Motor neuron (in vitro differentiated cells): Measurements from ENCODE around the gene CPED1. TPM values are rescaled to one million over a fixed set of nuclear protein-coding genes. Genes with fewer than 3 reads are reported as not detected.
A peak's percentile ranks its signal among the peaks of the same experiment; 100 is the strongest.
"Not testable (repeated sequence)": the region's sequence is repeated elsewhere in the genome, so short reads cannot be mapped to it uniquely, and the experiment has no call there.

Source experiments
- ATAC-seq, 8 experiments: fragments of 200-7000 bp; cut with Tn5 transposase; replicated peaks in 6 of 8; 2 replicates each; pipeline ENCODE4 v1.8.0; 2021; ENCODE audit warnings: mild to moderate bottlenecking in 8 of 8, moderate library complexity in 8 of 8
- H3K27ac ChIP-seq, 2 donors: fragments of 250-450 bp; sonication (Bioruptor Pico); 2 replicates each; pipeline ENCODE4 v1.9.0; 2021; ENCODE audit warnings: antibody characterized with exemption in 2 of 2, mild to moderate bottlenecking in 2 of 2, moderate library complexity in 1 of 2
- H3K4me1 ChIP-seq, 2 donors: fragments of 250-450 bp; sonication (Bioruptor Pico); replicated peaks in 1 of 2; 2 replicates each; pipeline ENCODE4 v1.6.1; 2021; ENCODE audit warnings: antibody characterized with exemption in 2 of 2, mild to moderate bottlenecking in 2 of 2, moderate library complexity in 1 of 2
- H3K4me3 ChIP-seq, 5 donors: fragments of 250-450 bp; sonication (Bioruptor Pico); 2 replicates each; pipeline ENCODE4 v1.9.0; 2021; ENCODE audit warnings: antibody characterized with exemption in 5 of 5, mild to moderate bottlenecking in 5 of 5, moderate library complexity in 4 of 5
- WGBS, 10 experiments: fragments of 450-650 bp; shearing (Covaris generic); methylation state at CpG; one replicate each; pipeline ENCODE4 v1.0.0; 2022; 5-methylcytosine and 5-hydroxymethylcytosine counted together
- in situ Hi-C, 9 experiments: fragments of 400-800 bp; cut with MboI; loops; one replicate each; pipeline ENCODE4 v1.15.0; 2021; ENCODE audit warnings: low sequenced_read_pairs in 9 of 9, low pct_unique_long_range_greater_than_20kb in 2 of 9; ENCODE audit not compliant: unreplicated experiment in 9 of 9
- total RNA-seq, 8 experiments: library from RNA; unstranded; fragments of 300-600 nt; gene quantifications; 2 replicates each; pipeline versions ENCODE4 v1.2.3 to v1.2.4, GENCODE V29; 2022

CPED1 gene
- total RNA-seq, 8 experiments from 2014 or later: 0.05 to 21.8 (median 0.47) TPM; not detected in 1

GRCh38 chr7:121001234-121001906 lies 12.9 kb downstream of the CPED1 start:
- 20 to 100% (median 79%) methylated on average over 1 to 3 of the region's 3 CpGs for WGBS, 10 experiments
- ATAC-seq: no peak
- in situ Hi-C loops: no loop called here
- Histone ChIP-seq H3K27ac (no peak overlapping the region), H3K4me3 (no peak overlapping the region), H3K4me1 (no peaks in the 10 kb centered on the region)

GRCh38 chr7:121002048-121002756 lies 13.7 kb downstream of the CPED1 start:
- H3K4me3 ChIP-seq: no peak overlapping the region
- in situ Hi-C loops: no loop called here
- ATAC-seq: peak in 1 of 8 experiments; percentile 44
- no peaks in the 10 kb centered on the region for H3K4me1 ChIP-seq
- WGBS, 10 experiments: 10 to 100% (median 85%) methylated on average over 1 to 2 of the region's 2 CpGs
- H3K27ac ChIP-seq: no peak overlapping the region

- peak in 1 of 8 experiments; percentile 41 for ATAC-seq
- in situ Hi-C loops: no loop called here
- H3K4me3 ChIP-seq: no peak overlapping the region
- H3K4me1 ChIP-seq: no peaks in the 10 kb centered on the region
- 58 to 92% (median 79%) methylated on average over 2 to 5 of the region's 5 CpGs; no CpG with 5 or more reads in 1 of the 10 experiments for WGBS, 10 experiments
- H3K27ac ChIP-seq: no peak overlapping the region
These were observed 14.3 kb downstream of the CPED1 start for GRCh38 chr7:121002757-121003200.

GRCh38 chr7:121003986-121004685 lies 15.6 kb downstream of the CPED1 start:
- no peak overlapping the region for H3K4me3 ChIP-seq
- ATAC-seq: no peak
- in situ Hi-C loops: no loop called here
- WGBS, 10 experiments: 61 to 100% (median 79%) methylated on average over 1 to 4 of the region's 5 CpGs; no CpG with 5 or more reads in 2 of the 10 experiments
- no peak overlapping the region for H3K27ac ChIP-seq
- H3K4me1 ChIP-seq: no peaks in the 10 kb centered on the region

GRCh38 chr7:121005058-121005457 lies 16.5 kb downstream of the CPED1 start:
- in situ Hi-C loops, H3K4me3 ChIP-seq, ATAC-seq, H3K27ac ChIP-seq, H3K4me1 ChIP-seq: not testable (repeated sequence)
- WGBS, 10 experiments: 80 to 100% (median 95%) methylated on average over 1 to 4 of the region's 4 CpGs

GRCh38 chr7:121005996-121006584 lies 17.6 kb downstream of the CPED1 start:
- Histone ChIP-seq H3K4me3 (no peak overlapping the region), H3K27ac (no peak overlapping the region), H3K4me1 (no peaks in the 10 kb centered on the region)
- 52 to 89% (median 77%) methylated on average over 2 to 4 of the region's 4 CpGs; no CpG with 5 or more reads in 2 of the 10 experiments for WGBS, 10 experiments
- in situ Hi-C loops: no loop called here
- no peak for ATAC-seq

GRCh38 chr7:121006711-121007315 lies 18.3 kb downstream of the CPED1 start:
- 49 to 92% (median 70%) methylated on average over 2 to 6 of the region's 6 CpGs for WGBS, 10 experiments
- Histone ChIP-seq H3K4me3 (no peak overlapping the region), H3K27ac (no peak overlapping the region), H3K4me1 (no peaks in the 10 kb centered on the region)
- in situ Hi-C loops: no loop called here
- ATAC-seq: peak in 1 of 8 experiments; percentile 21

GRCh38 chr7:121008816-121009215 lies 20.3 kb downstream of the CPED1 start:
- no peaks in the 10 kb centered on the region for H3K4me1 ChIP-seq
- in situ Hi-C loops: no loop called here
- no peak overlapping the region for H3K27ac ChIP-seq
- H3K4me3 ChIP-seq: no peak overlapping the region
- ATAC-seq: no peak
- 13 to 100% (median 59%) methylated on average over 1 of the region's 2 CpGs; no CpG with 5 or more reads in 2 of the 10 experiments for WGBS, 10 experiments

GRCh38 chr7:121011401-121011800 lies 22.9 kb downstream of the CPED1 start:
- in situ Hi-C loops: no loop called here
- Histone ChIP-seq H3K4me1 (no peaks in the 10 kb centered on the region), H3K27ac (no peak overlapping the region), H3K4me3 (no peak overlapping the region)
- no peak for ATAC-seq
- 33 to 100% (median 91%) methylated on average over 1 of the region's 1 CpG for WGBS, 10 experiments

- H3K27ac ChIP-seq: no peak overlapping the region
- H3K4me1 ChIP-seq: no peaks in the 10 kb centered on the region
- 80 to 98% (median 95%) methylated on average over 1 to 6 of the region's 6 CpGs; no CpG with 5 or more reads in 1 of the 10 experiments for WGBS, 10 experiments
- in situ Hi-C loops: no loop called here
- ATAC-seq: no peak
- no peak overlapping the region for H3K4me3 ChIP-seq
These were observed 23.8 kb downstream of the CPED1 start for GRCh38 chr7:121012170-121012874.

GRCh38 chr7:121012919-121013318 lies 24.4 kb downstream of the CPED1 start:
- no peak overlapping the region for H3K4me3 ChIP-seq
- 80 to 100% (median 87%) methylated on average over 1 to 2 of the region's 2 CpGs; no CpG with 5 or more reads in 2 of the 10 experiments for WGBS, 10 experiments
- in situ Hi-C loops: no loop called here
- no peak overlapping the region for H3K27ac ChIP-seq
- no peaks in the 10 kb centered on the region for H3K4me1 ChIP-seq
- no peak for ATAC-seq

GRCh38 chr7:121015560-121015959 lies 27.0 kb downstream of the CPED1 start:
- 57 to 100% (median 96%) methylated on average over 1 to 4 of the region's 4 CpGs; no CpG with 5 or more reads in 1 of the 10 experiments for WGBS, 10 experiments
- no peak for ATAC-seq
- in situ Hi-C loops: no loop called here
- Histone ChIP-seq H3K4me3 (no peak overlapping the region), H3K4me1 (no peaks in the 10 kb centered on the region), H3K27ac (no peak overlapping the region)
